ENCODE data around the gene PSMD4. TPM values are rescaled to one million over a fixed set of nuclear protein-coding genes. Genes with fewer than 3 reads are reported as not detected.

PSMD4 gene
- total and polyA plus RNA-seq, 7 experiments from 2014 or later: 72.0 to 258 (median 145) TPM

GRCh38 chr1:151243683-151244216 lies 10.8 kb upstream of the PSMD4 start:
- Mint-ChIP-seq H3K9me3 (no peaks in the 10 kb centered on the region), H3K4me1 (peaks cover 0 to 2% (median 0%) of the 10 kb centered on the region in 7 donors), H3K27ac (no peak overlapping the region), H3K36me3 (peaks cover 12 to 54% (median 38%) of the 10 kb centered on the region in 5 donors), H3K4me3 (no peak overlapping the region), H3K27me3 (no peaks in the 10 kb centered on the region)
- no peak for ATAC-seq
- H3K4me3 ChIP-seq (ENCODE audit: low read length): no peak overlapping the region
- no peaks in the 10 kb centered on the region for H3K27me3 ChIP-seq (ENCODE audit: control insufficient read depth in 2 of 2, insufficient read depth in 2 of 2, low read length in 2 of 2)
- peaks cover 18 to 90% (median 25%) of the 10 kb centered on the region in 3 experiments for H3K36me3 ChIP-seq (ENCODE audit: control insufficient read depth in 2 of 3, insufficient read depth in 3 of 3, low read length in 3 of 3)
- no peaks in the 10 kb centered on the region for H3K4me1 ChIP-seq (ENCODE audit: control insufficient read depth in 2 of 2, insufficient read depth in 2 of 2, low read length in 2 of 2)
- no peak for DNase-seq
- CTCF ChIA-PET: no interaction called here
- POLR2A ChIA-PET: no interaction called here
- intact Hi-C loops (cut with micrococcal nuclease): no loop called here
- H3K27ac ChIP-seq (ENCODE audit: low read depth, low read length): no peak overlapping the region
- H3K9me3 ChIP-seq (ENCODE audit: control insufficient read depth in 2 of 3, low read length in 3 of 3): no peaks in the 10 kb centered on the region

DNA sequence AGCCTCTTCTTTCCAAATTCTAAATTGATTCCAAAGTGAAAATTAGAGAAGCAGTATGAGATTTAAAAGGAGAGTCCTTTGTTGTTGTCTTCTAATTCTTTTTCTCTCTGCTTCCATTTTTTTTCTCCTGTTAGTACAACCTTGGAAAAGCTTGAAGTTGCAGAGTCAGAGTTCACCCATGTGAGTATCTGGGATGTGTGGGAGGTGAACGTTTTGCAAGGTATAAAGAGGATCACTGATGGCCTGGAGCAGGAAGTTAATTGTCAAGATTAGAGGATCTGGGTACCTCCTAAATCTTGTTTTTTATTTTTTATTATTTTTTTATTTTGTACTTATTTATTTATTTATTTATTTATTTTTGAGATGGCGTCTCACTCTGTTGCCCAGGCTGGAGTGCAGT lies 7.7 kb upstream of the PSMD4 start:
- intact Hi-C loops (cut with micrococcal nuclease): no loop called here
- Histone ChIP-seq H3K27me3 (ENCODE audit: control insufficient read depth in 2 of 2, insufficient read depth in 2 of 2, low read length in 2 of 2) (no peaks in the 10 kb centered on the region), H3K27ac (ENCODE audit: low read depth, low read length) (no peak overlapping the region), H3K4me3 (ENCODE audit: low read length) (no peak overlapping the region), H3K36me3 (ENCODE audit: control insufficient read depth in 2 of 3, insufficient read depth in 3 of 3, low read length in 3 of 3) (peaks cover 9 to 71% (median 18%) of the 10 kb centered on the region in 3 experiments), H3K4me1 (ENCODE audit: control insufficient read depth in 2 of 2, insufficient read depth in 2 of 2, low read length in 2 of 2) (no peaks in the 10 kb centered on the region), H3K9me3 (ENCODE audit: control insufficient read depth in 2 of 3, low read length in 3 of 3) (no peaks in the 10 kb centered on the region)
- ATAC-seq: no peak
- Mint-ChIP-seq H3K27me3 (no peaks in the 10 kb centered on the region), H3K27ac (peak overlapping the region in 2 of 9 donors; percentile 1 to 7), H3K36me3 (peaks cover 12 to 45% (median 37%) of the 10 kb centered on the region in 5 donors), H3K4me3 (no peak overlapping the region), H3K9me3 (no peaks in the 10 kb centered on the region), H3K4me1 (peaks cover 0 to 3% (median 3%) of the 10 kb centered on the region in 7 donors)
- ChIA-PET CTCF (interaction anchor here (0.7 to 1.1 kb wide), 2 partner anchors 57 to 222 kb away, joined by 3 read pairs; partner anchors contain the start of gene VPS72), POLR2A (interaction anchor here (0.7 kb wide), 1 partner anchor 56 kb away, joined by 4 read pairs; no protein-coding TSS in a partner anchor)
- DNase-seq: no peak

DNA sequence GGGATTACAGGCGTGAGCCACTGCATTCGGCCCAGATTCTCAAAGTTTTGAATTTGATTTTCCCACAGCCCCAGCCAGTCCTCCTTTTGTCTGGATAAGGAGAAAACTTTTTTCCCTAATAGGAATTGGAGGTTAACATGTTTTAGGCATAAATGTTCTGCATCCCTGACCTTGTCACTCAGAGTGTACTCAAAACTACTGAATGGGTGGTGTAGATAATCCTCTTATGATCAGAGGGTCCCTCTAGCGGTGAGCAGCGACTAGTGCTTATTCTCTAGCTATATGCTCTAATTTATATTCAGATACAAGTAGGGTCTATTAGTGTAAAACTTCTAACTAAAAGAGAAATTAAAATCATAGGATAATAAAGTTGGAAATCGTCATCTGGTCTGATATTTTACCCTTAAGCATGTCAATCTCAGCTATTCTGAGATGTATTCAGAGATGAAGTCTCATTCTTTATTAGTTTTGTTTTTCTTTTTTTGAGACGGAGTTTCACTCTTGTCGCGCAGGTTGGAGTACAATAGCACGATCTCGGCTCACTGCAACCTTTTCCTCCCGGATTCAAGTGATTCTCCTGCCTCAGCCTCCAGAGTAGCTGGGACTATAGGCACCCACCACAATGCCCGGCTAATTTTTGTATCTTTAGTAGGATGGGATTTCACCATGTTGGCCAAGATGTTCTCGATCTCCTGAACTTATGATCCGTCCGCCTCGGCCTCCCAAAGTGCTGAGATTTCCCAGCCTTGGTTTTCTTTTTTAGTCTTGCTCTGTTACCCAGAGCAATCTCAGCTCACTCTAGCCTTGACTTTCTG lies 2.7 kb upstream of the PSMD4 start:
- peak in 8 of 9 donors; percentile 27 to 75 (median 72) for DNase-seq
- POLR2A ChIA-PET: interaction anchor here (1.1 to 1.6 kb wide), 4 partner anchors 30 to 148 kb away, joined by 3 to 13 read pairs (median 5); partner anchors contain the start of genes PSMB4, TNFAIP8L2, VPS72 and ZNF687

GRCh38 chr1:151255381-151255780 lies 847 bp downstream of the PSMD4 start:
- H3K36me3 Mint-ChIP-seq: peaks cover 0 to 5% (median 0%) of the 10 kb centered on the region in 5 donors
- no peaks in the 10 kb centered on the region for H3K9me3 ChIP-seq (ENCODE audit: control insufficient read depth in 2 of 3, low read length in 3 of 3)
- peak overlapping the region; percentile 79 for H3K27ac ChIP-seq (ENCODE audit: low read depth, low read length)
- H3K4me3 Mint-ChIP-seq: peak overlapping the region; percentile 89 to 99 (median 96)
- no peaks in the 10 kb centered on the region for H3K27me3 ChIP-seq (ENCODE audit: control insufficient read depth in 2 of 2, insufficient read depth in 2 of 2, low read length in 2 of 2)
- DNase-seq (no peak), ATAC-seq (no peak)
- no peaks in the 10 kb centered on the region for H3K36me3 ChIP-seq (ENCODE audit: control insufficient read depth in 2 of 3, insufficient read depth in 3 of 3, low read length in 3 of 3)
- intact Hi-C loops (cut with micrococcal nuclease): loop anchor here (2.0 to 10.0 kb wide), 2 partner anchors 201 to 1329 kb away; partner anchors contain the start of genes CDC42SE1 (in 1 of the 2) and SF3B4 (in 1 of the 2)
- H3K4me1 Mint-ChIP-seq: peaks cover 23 to 48% (median 36%) of the 10 kb centered on the region in 7 donors
- peaks cover 0 to 5% (median 0%) of the 10 kb centered on the region in 11 donors for H3K9me3 Mint-ChIP-seq
- CTCF ChIA-PET: interaction anchor here (0.9 to 2.1 kb wide), 3 partner anchors 27 to 156 kb away, joined by 3 to 9 read pairs (median 3); no protein-coding TSS in a partner anchor
- peak overlapping the region; percentile 84 to 100 (median 93) for H3K27ac Mint-ChIP-seq
- peaks cover 0 to 3% (median 0%) of the 10 kb centered on the region in 5 donors for H3K27me3 Mint-ChIP-seq
- H3K4me3 ChIP-seq (ENCODE audit: low read length): peak overlapping the region; percentile 73
- peaks cover 4 to 6% of the 10 kb centered on the region in 2 donors for H3K4me1 ChIP-seq (ENCODE audit: control insufficient read depth in 2 of 2, insufficient read depth in 2 of 2, low read length in 2 of 2)
- POLR2A ChIA-PET: interaction anchor here (1.3 to 1.5 kb wide), 3 partner anchors 26 to 143 kb away, joined by 5 to 7 read pairs (median 5); partner anchors contain the start of genes PSMB4, VPS72 and ZNF687

More for the DNA sequence above, 2.7 kb upstream of the PSMD4 start:
- CTCF ChIA-PET: interaction anchor here (0.5 to 3.8 kb wide), 19 partner anchors 8 to 583 kb away, joined by 3 to 26 read pairs (median 4); partner anchors contain the start of genes TMOD4, VPS72 and ZNF687
- Mint-ChIP-seq H3K4me1 (peaks cover 12 to 28% (median 22%) of the 10 kb centered on the region in 7 donors), H3K27ac (peak overlapping the region in 7 of 9 donors; percentile 9 to 61 (median 25)), H3K9me3 (peaks cover 0 to 5% (median 0%) of the 10 kb centered on the region in 11 donors), H3K36me3 (peaks cover 5 to 15% (median 11%) of the 10 kb centered on the region in 5 donors), H3K27me3 (peaks cover 0 to 3% (median 0%) of the 10 kb centered on the region in 5 donors), H3K4me3 (peak overlapping the region in 1 of 10 donors; percentile 12)
- peak; percentile 58 for ATAC-seq
- Histone ChIP-seq H3K36me3 (ENCODE audit: control insufficient read depth in 2 of 3, insufficient read depth in 3 of 3, low read length in 3 of 3) (peaks cover 0 to 21% (median 8%) of the 10 kb centered on the region in 3 experiments), H3K4me3 (ENCODE audit: low read length) (no peak overlapping the region), H3K27me3 (ENCODE audit: control insufficient read depth in 2 of 2, insufficient read depth in 2 of 2, low read length in 2 of 2) (no peaks in the 10 kb centered on the region), H3K9me3 (ENCODE audit: control insufficient read depth in 2 of 3, low read length in 3 of 3) (no peaks in the 10 kb centered on the region), H3K4me1 (ENCODE audit: control insufficient read depth in 2 of 2, insufficient read depth in 2 of 2, low read length in 2 of 2) (peaks cover 4 to 6% of the 10 kb centered on the region in 2 donors), H3K27ac (ENCODE audit: low read depth, low read length) (no peak overlapping the region)
- intact Hi-C loops (cut with micrococcal nuclease): loop anchor here (1.0 to 10.0 kb wide), 9 partner anchors 40 to 360 kb away; partner anchors contain the start of genes CDC42SE1 (in 1 of the 2), MINDY1 (in 1 of the 2), PRUNE1 (in 1 of the 2) and PSMB4 (in 1 of the 2)

- H3K4me3 Mint-ChIP-seq: no peak overlapping the region
- Histone ChIP-seq H3K27ac (ENCODE audit: low read depth, low read length) (no peak overlapping the region), H3K9me3 (ENCODE audit: control insufficient read depth in 2 of 3, low read length in 3 of 3) (no peaks in the 10 kb centered on the region), H3K4me1 (ENCODE audit: control insufficient read depth in 2 of 2, insufficient read depth in 2 of 2, low read length in 2 of 2) (peaks cover 4 to 6% of the 10 kb centered on the region in 2 donors), H3K36me3 (ENCODE audit: control insufficient read depth in 2 of 3, insufficient read depth in 3 of 3, low read length in 3 of 3) (peaks cover 0 to 23% (median 0%) of the 10 kb centered on the region in 3 experiments), H3K27me3 (ENCODE audit: control insufficient read depth in 2 of 2, insufficient read depth in 2 of 2, low read length in 2 of 2) (no peaks in the 10 kb centered on the region), H3K4me3 (ENCODE audit: low read length) (no peak overlapping the region)
- intact Hi-C loops (cut with micrococcal nuclease): loop anchor here in 1 of 2 donors (10.0 kb wide), 1 partner anchor 205 kb away; the partner anchor contains the start of gene CDC42SE1
- H3K27ac Mint-ChIP-seq: no peak overlapping the region
- ChIA-PET CTCF (no interaction called here), POLR2A (interaction anchor here (1.8 kb wide), 1 partner anchor 8 kb away, joined by 7 read pairs; no protein-coding TSS in a partner anchor)
- peaks cover 0 to 4% (median 0%) of the 10 kb centered on the region in 11 donors for H3K9me3 Mint-ChIP-seq
- peaks cover 0 to 2% (median 0%) of the 10 kb centered on the region in 5 donors for H3K27me3 Mint-ChIP-seq
- DNase-seq: no peak
- ATAC-seq: no peak
- peaks cover 23 to 46% (median 29%) of the 10 kb centered on the region in 7 donors for H3K4me1 Mint-ChIP-seq
- H3K36me3 Mint-ChIP-seq: peaks cover 0 to 7% (median 5%) of the 10 kb centered on the region in 5 donors
Measured at GRCh38 chr1:151259351-151259750, 4.8 kb downstream of the PSMD4 start.

Measured in naive thymus-derived CD4-positive, alpha-beta T cell (primary cell).